ENCODE measurements around the gene FKBP11. TPM values are rescaled to one million over a fixed set of nuclear protein-coding genes. Genes with fewer than 3 reads are reported as not detected.
"Not testable (repeated sequence)": the region's sequence is repeated elsewhere in the genome, so short reads cannot be mapped to it uniquely, and the experiment has no call there.

The FKBP11 gene
- total RNA-seq, 1 experiment from 2014 or later, result 8.6 TPM

- no peaks in the 10 kb centered on the region for H3K9me3 ChIP-seq (replicated peaks)
- peaks cover 44% of the 10 kb centered on the region for H3K36me3 ChIP-seq
- peak in 1 of 2 experiments; percentile 17 for DNase-seq
- no peaks in the 10 kb centered on the region for H3K4me1 ChIP-seq
- H3K27me3 ChIP-seq, result no peaks in the 10 kb centered on the region
- no peak overlapping the region for H3K27ac ChIP-seq
- H3K4me3 ChIP-seq, result no peak overlapping the region
Measured at GRCh38 chr12:48937170-48937569, 11.9 kb upstream of the FKBP11 start.

DNA sequence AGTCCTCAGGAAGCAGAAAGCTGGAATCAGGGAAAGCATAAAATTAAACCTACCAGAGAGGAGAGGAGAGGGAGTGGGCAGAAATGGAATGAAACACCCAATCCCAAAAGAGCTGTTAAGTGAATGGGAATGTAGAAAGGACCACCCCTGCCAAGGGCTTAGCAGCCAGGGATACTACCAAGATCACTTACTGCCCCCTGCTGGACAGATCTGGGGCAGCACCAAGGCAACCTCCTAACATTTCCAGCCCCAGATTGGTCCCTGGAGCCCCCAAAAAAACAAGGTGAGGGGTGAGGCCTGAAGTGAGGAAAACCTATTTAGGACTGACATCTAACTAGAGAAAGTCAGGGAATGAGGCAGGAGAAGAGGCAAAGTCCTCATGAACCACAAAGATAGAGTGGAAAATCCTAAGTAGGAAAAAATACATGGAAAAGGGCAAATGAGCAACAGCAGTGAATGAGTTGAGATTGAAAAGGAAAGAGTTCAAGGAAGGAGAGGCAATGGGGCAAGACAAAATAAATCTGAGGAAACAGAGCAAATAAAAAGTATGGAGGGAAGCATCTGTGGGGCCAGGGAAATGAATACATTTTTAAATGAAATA, 11.2 kb upstream of the FKBP11 start:
- H3K27ac ChIP-seq, result no peak overlapping the region
- no peaks in the 10 kb centered on the region for H3K9me3 ChIP-seq (replicated peaks)
- peaks cover 48% of the 10 kb centered on the region for H3K36me3 ChIP-seq
- H3K27me3 ChIP-seq, result no peaks in the 10 kb centered on the region
- DNase-seq, result peak; percentile 84 to 90
- no peaks in the 10 kb centered on the region for H3K4me1 ChIP-seq
- H3K4me3 ChIP-seq, result no peak overlapping the region

DNA sequence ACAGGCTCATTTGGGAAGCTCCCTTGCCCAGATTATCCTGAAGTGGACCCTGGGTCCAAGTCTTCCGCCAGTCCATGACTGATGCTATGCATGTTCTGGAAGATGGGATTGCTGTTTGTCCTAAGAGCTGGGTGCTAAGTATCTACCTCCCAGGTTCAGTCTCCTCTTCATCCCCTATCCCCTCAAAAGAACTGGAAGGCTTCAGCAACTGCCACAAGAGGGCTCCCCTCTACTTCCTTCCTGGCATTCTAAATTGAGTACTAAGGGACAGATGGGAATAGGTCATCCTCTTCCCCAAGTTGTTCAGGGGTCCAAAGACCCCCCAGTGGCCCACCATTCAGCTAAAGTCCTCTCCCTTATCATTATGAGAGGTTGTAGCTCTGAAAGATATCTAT, 9.0 kb upstream of the FKBP11 start:
- Histone ChIP-seq H3K36me3 (peaks cover 51% of the 10 kb centered on the region), H3K27me3 (no peaks in the 10 kb centered on the region), H3K9me3 (replicated peaks) (no peaks in the 10 kb centered on the region), H3K4me1 (no peaks in the 10 kb centered on the region), H3K4me3 (no peak overlapping the region), H3K27ac (no peak overlapping the region)
- peak in 1 of 2 experiments; percentile 45 for DNase-seq

- peaks cover 50% of the 10 kb centered on the region for H3K36me3 ChIP-seq
- no peaks in the 10 kb centered on the region for H3K9me3 ChIP-seq (replicated peaks)
- H3K27ac ChIP-seq, result no peak overlapping the region
- DNase-seq, result no peak
- no peaks in the 10 kb centered on the region for H3K27me3 ChIP-seq
- no peak overlapping the region for H3K4me3 ChIP-seq
- no peaks in the 10 kb centered on the region for H3K4me1 ChIP-seq
Measured at GRCh38 chr12:48933664-48934311, 8.5 kb upstream of the FKBP11 start.

DNA sequence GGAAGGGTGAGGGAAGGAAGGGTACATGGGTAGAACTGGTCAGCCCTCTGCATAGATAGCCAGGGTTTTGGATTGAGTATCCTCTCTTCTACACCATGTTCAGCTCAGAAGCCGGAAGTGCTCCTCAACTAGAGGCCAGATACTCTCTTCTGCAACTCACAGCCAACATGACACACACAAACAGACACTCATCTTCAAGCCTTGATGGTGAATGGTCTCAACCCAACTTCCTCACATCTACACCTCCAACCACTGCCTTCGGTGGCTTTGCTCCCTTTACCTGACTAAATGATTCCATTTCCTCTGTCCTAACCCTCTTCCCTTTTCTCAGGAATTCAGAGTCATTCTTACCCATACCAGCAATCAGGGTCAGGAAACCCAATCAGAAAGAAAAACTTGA, 7.6 kb upstream of the FKBP11 start:
- H3K36me3 ChIP-seq, result peaks cover 50% of the 10 kb centered on the region
- no peak overlapping the region for H3K4me3 ChIP-seq
- no peaks in the 10 kb centered on the region for H3K4me1 ChIP-seq

GRCh38 chr12:48930475-48930874, 5.2 kb upstream of the FKBP11 start:
- Histone ChIP-seq H3K4me3 (no peak overlapping the region), H3K4me1 (no peaks in the 10 kb centered on the region), H3K36me3 (peaks cover 43% of the 10 kb centered on the region), H3K9me3 (replicated peaks) (no peaks in the 10 kb centered on the region), H3K27ac (no peak overlapping the region), H3K27me3 (no peaks in the 10 kb centered on the region)
- DNase-seq, result no peak

More for the DNA sequence above, 7.6 kb upstream of the FKBP11 start:
- H3K27me3 ChIP-seq, result no peaks in the 10 kb centered on the region
- no peak for DNase-seq
- H3K9me3 ChIP-seq (replicated peaks), result no peaks in the 10 kb centered on the region
- no peak overlapping the region for H3K27ac ChIP-seq

GRCh38 chr12:48929551-48929950, 4.3 kb upstream of the FKBP11 start:
- H3K4me1 ChIP-seq, result no peaks in the 10 kb centered on the region
- peaks cover 43% of the 10 kb centered on the region for H3K36me3 ChIP-seq
- H3K27ac ChIP-seq, result no peak overlapping the region
- no peak for DNase-seq
- no peak overlapping the region for H3K4me3 ChIP-seq
- H3K27me3 ChIP-seq, result no peaks in the 10 kb centered on the region
- no peaks in the 10 kb centered on the region for H3K9me3 ChIP-seq (replicated peaks)

DNA sequence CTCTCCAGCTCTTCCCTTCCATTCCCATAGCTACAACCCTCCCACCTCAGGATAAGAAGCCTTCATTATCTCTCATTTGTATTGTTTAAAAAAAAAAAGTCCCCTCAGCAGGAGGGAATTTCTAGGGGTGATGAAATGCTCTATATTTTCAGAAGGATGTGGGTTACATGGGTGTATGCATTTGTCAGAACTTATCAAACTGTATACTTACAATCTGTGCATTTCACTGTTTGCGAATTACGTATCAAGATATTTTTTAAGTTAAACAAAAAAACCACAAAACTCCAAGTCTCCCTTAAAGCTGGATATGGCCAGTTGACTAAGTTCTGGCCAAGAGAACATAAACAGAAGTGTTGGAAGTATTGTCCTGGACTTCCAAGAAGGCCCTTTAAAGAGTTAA, 2.0 kb upstream of the FKBP11 start:
- no peak for DNase-seq
- Histone ChIP-seq H3K4me1 (no peaks in the 10 kb centered on the region), H3K4me3 (no peak overlapping the region), H3K36me3 (peaks cover 38% of the 10 kb centered on the region), H3K27me3 (no peaks in the 10 kb centered on the region), H3K27ac (no peak overlapping the region), H3K9me3 (replicated peaks) (no peaks in the 10 kb centered on the region)

GRCh38 chr12:48924617-48925303, 532 bp downstream of the FKBP11 start:
- peaks cover 23% of the 10 kb centered on the region for H3K36me3 ChIP-seq
- no peak for DNase-seq
- no peak overlapping the region for H3K4me3 ChIP-seq
- no peaks in the 10 kb centered on the region for H3K9me3 ChIP-seq (replicated peaks)
- no peaks in the 10 kb centered on the region for H3K4me1 ChIP-seq
- no peaks in the 10 kb centered on the region for H3K27me3 ChIP-seq
- no peak overlapping the region for H3K27ac ChIP-seq

GRCh38 chr12:48923117-48923516, 2.2 kb downstream of the FKBP11 start:
- H3K9me3 ChIP-seq (replicated peaks), result no peaks in the 10 kb centered on the region
- H3K27me3 ChIP-seq, result no peaks in the 10 kb centered on the region
- no peak for DNase-seq
- peaks cover 15% of the 10 kb centered on the region for H3K36me3 ChIP-seq
- no peak overlapping the region for H3K4me3 ChIP-seq
- no peaks in the 10 kb centered on the region for H3K4me1 ChIP-seq
- H3K27ac ChIP-seq, result no peak overlapping the region

DNA sequence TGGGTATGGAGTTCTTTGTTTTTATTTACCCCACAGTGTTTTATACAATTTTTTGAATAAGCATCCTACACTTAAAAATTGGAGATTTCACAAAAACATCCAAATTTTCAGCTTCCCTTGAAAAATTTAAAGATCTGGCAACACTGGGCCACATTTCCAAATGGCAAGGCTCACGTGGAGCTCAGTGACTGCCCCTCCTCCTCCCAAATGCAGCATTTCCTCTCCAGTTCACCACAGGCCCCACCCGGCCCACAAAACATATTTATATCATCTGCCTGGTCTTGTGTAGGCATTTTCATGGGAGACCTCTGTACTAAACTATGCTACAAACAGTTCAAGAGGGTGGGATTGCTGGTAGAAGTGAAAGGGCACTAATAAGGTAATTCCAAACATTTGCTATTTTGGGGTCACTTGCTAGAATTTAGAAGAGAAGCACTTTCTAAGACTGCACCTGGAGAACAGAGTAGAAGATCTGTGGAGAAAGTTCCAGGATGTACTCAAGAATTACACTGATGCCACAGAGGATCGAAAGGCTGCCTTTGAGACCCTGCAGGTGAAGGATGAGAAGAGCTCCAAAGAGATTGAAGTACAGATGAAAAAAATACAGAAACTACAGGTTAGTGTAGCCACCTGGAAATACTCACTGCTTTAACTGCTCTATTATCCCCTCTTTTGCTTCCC, 7.3 kb downstream of the FKBP11 start:
- DNase-seq, result no peak
- Histone ChIP-seq H3K9me3 (replicated peaks) (no peaks in the 10 kb centered on the region), H3K27ac (no peak overlapping the region), H3K4me3 (no peak overlapping the region), H3K36me3 (0 out of 2 replicates have a peak, but pooled peaks cover 4% of the 10 kb centered on the region), H3K27me3 (no peaks in the 10 kb centered on the region), H3K4me1 (no peaks in the 10 kb centered on the region)

GRCh38 chr12:48910196-48910595, 15.1 kb downstream of the FKBP11 start:
- no peaks in the 10 kb centered on the region; the same call in 1 of the 2 replicates for H3K27me3 ChIP-seq
- no peak for DNase-seq
- H3K9me3 ChIP-seq (replicated peaks), result no peaks in the 10 kb centered on the region
- no peak overlapping the region for H3K27ac ChIP-seq
- no peaks in the 10 kb centered on the region for H3K4me1 ChIP-seq
- no peaks in the 10 kb centered on the region for H3K36me3 ChIP-seq
- no peak overlapping the region for H3K4me3 ChIP-seq

DNA sequence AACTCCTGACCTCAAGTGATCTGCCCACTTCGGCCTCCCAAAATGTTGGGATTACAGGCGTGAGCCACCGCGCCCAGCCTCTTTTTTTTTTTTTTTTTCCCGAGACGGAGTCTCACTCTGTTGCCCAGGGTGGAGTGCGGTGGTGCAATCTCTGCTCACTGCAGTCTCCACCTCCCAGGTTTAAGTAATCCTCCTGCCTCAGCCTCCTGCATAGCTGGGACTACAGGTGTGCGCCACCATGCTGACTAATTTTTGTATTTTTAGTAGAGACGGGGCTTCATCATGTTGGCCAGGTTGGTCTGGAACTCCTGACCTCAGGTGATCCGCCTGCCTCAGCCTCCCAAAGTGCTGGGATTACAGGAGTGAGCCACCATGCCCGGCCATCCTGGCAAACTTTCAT, 15.6 kb downstream of the FKBP11 start:
- not testable (repeated sequence) for DNase-seq

DNA sequence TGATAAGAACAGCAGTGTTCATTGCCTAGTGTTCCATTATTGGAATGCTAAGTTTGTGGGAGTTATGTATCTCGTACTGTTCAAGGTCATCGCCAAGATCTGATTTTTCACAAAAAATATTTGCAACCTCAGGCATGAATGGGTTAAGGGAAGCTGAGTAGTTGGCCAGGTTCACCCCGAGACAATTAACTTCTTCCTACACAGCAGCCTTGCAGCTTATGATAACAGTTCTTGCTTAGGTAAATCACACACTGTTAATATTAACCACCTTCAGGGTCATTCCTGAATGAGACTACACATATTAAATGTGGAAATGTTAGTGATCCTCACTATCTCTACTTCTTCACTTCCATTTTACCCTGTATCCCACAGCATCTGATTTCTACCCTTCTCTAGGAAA, 18.0 kb downstream of the FKBP11 start:
- no peak overlapping the region for H3K4me3 ChIP-seq
- peaks cover 5% of the 10 kb centered on the region; the same call in 1 of the 2 replicates for H3K27me3 ChIP-seq
- no peaks in the 10 kb centered on the region for H3K36me3 ChIP-seq
- peaks cover 5% of the 10 kb centered on the region; the same call in 1 of the 2 replicates for H3K4me1 ChIP-seq
- no peak for DNase-seq
- H3K27ac ChIP-seq, result no peak overlapping the region
- no peaks in the 10 kb centered on the region for H3K9me3 ChIP-seq (replicated peaks)

More for the DNA sequence above, 15.6 kb downstream of the FKBP11 start:
- H3K4me3 ChIP-seq; H3K4me1 ChIP-seq; H3K36me3 ChIP-seq; H3K27ac ChIP-seq; H3K9me3 ChIP-seq (replicated peaks); H3K27me3 ChIP-seq: not testable (repeated sequence)

- Histone ChIP-seq H3K36me3 (no peaks in the 10 kb centered on the region), H3K4me3 (peak overlapping the region; percentile 50), H3K9me3 (replicated peaks) (no peaks in the 10 kb centered on the region), H3K27me3 (peaks cover 5% of the 10 kb centered on the region), H3K27ac (no peak overlapping the region), H3K4me1 (peaks cover 5% of the 10 kb centered on the region; the same call in 1 of the 2 replicates)
- peak; percentile 93 for DNase-seq
Measured at GRCh38 chr12:48903982-48904411, 21.3 kb downstream of the FKBP11 start.
